K562 (cell line): ENCODE results near the gene ADRA2B. TPM values are rescaled to one million over a fixed set of nuclear protein-coding genes. Genes with fewer than 3 reads are reported as not detected.

Source experiments
- ATAC-seq: fragments of 200-7000 bp; cut with Tn5 transposase; 3 replicates; pipeline ENCODE4 v1.9.1; 2020; ENCODE audit warnings: moderate library complexity
- BruUV-seq: library from RNA; stranded (reverse); fragments of 400-500 nt; replicated peaks from 2 replicates; lab custom pipeline; 2021; lab: Mats Ljungman, UMichigan
- CTCF ChIA-PET: fragments of 300-600 bp; formaldehyde crosslinking; extraction: SDS; loops from one replicate; lab custom pipeline; 2021; ENCODE audit warnings: low intra/inter-chr PET ratio; lab: Yijun Ruan, JAX
- POLR2A ChIA-PET: fragments of 300-600, 350-650 bp; sonication (Branson Sonifier 250); formaldehyde crosslinking; extraction: SDS; loops from one replicate; lab custom pipeline; 2021; ENCODE audit warnings: antibody characterized with exemption, inconsistent platforms; lab: Yijun Ruan, JAX
- DNase-seq, 4 experiments: peaks; one replicate each; pipeline versions ENCODE4 v3.0.0 to v3.0.0-alpha.2; 2011 to 2018; ENCODE audit warnings: low spot score in 3 of 4, mixed read lengths in 3 of 4; ENCODE audit errors: extremely low read depth in 1 of 4
- FAIRE-seq: peaks from 2 replicates; lab custom pipeline; 2011; peaks lifted over from hg19 to GRCh38; lab: Jason Lieb, UNC
- H2AFZ ChIP-seq: 2 replicates; pipeline ENCODE4 v1.6.0; 2011; ENCODE audit warnings: low read depth, low read length, control low read depth, inconsistent platforms
- H3K27ac ChIP-seq: fragments of 200-600 bp; 3 replicates; pipeline ENCODE4 v1.8.0; 2011; ENCODE audit warnings: low read depth, mild to moderate bottlenecking, control low read depth, inconsistent platforms, low read length, moderate library complexity, mixed read lengths; ENCODE audit errors: extremely low read depth
- H3K27me3 ChIP-seq, 2 experiments: fragments of 300-600 bp in 1 of 2; 2 replicates in 1 of 2; 3 replicates in 1 of 2; pipeline versions ENCODE4 v1.6.0 to v1.8.0; 2011; ENCODE audit warnings: inconsistent platforms in 2 of 2, low read length in 2 of 2, mild to moderate bottlenecking in 1 of 2, mixed read lengths in 1 of 2, moderate library complexity in 1 of 2; ENCODE audit not compliant: control insufficient read depth in 2 of 2, insufficient read depth in 2 of 2
- H3K36me3 ChIP-seq: fragments of 300-600 bp; 3 replicates; pipeline ENCODE4 v1.8.0; 2011; ENCODE audit warnings: mild to moderate bottlenecking, low read length, inconsistent platforms; ENCODE audit not compliant: control insufficient read depth, insufficient read depth
- H3K4me1 ChIP-seq, 2 experiments: fragments of 200-600 bp in 1 of 2; replicated peaks in 1 of 2; 2 replicates in 1 of 2; 3 replicates in 1 of 2; pipeline versions ENCODE4 v1.5.1 to v1.8.0; 2011; ENCODE audit warnings: inconsistent platforms in 2 of 2, low read length in 2 of 2, mild to moderate bottlenecking in 1 of 2, mixed read lengths in 1 of 2, moderate library complexity in 1 of 2; ENCODE audit not compliant: control insufficient read depth in 2 of 2, insufficient read depth in 2 of 2
- H3K4me2 ChIP-seq: 2 replicates; pipeline ENCODE4 v1.6.1; 2011; ENCODE audit warnings: low read length, control low read depth, inconsistent platforms, mixed read lengths; ENCODE audit not compliant: insufficient read depth
- H3K4me3 ChIP-seq: fragments of 200-600 bp; sonication (generic), shearing (Covaris generic); 2 replicates; pipeline ENCODE4 v1.5.1; 2016; ENCODE audit warnings: control low read depth, inconsistent platforms
- H3K79me2 ChIP-seq: fragments of 200-600 bp; 3 replicates; pipeline ENCODE4 v1.8.0; 2011; ENCODE audit warnings: low read length, inconsistent platforms; ENCODE audit not compliant: control insufficient read depth, insufficient read depth
- H3K9ac ChIP-seq, 2 experiments: 2 replicates each; pipeline versions ENCODE4 v1.6.0 to v1.6.1; 2011; ENCODE audit warnings: low read depth in 2 of 2, low read length in 2 of 2, control low read depth in 1 of 2, inconsistent platforms in 1 of 2, mild to moderate bottlenecking in 1 of 2, mixed read lengths in 1 of 2; ENCODE audit not compliant: insufficient read depth in 1 of 2
- H3K9me1 ChIP-seq: one replicate; pipeline ENCODE4 v1.6.0; 2011; ENCODE audit warnings: inconsistent platforms, mild to moderate bottlenecking, low read length, moderate library complexity; ENCODE audit not compliant: control insufficient read depth, insufficient read depth
- H3K9me3 ChIP-seq: replicated peaks from 2 replicates; pipeline ENCODE4 v1.5.1; 2011; ENCODE audit warnings: low read depth, low read length, inconsistent platforms; ENCODE audit not compliant: control insufficient read depth, insufficient read depth
- H4K20me1 ChIP-seq: replicated peaks from 2 replicates; pipeline ENCODE4 v1.6.1; 2011; ENCODE audit warnings: low read length, inconsistent platforms, mixed read lengths; ENCODE audit not compliant: control insufficient read depth, insufficient read depth
- IRF9 ChIP-seq: fragments of 450-650 bp; IDR thresholded peaks from 2 replicates; pipeline ENCODE4 v1.6.1; 2016; ENCODE audit warnings: missing biosample characterization, missing genetic modification characterization
- NFIC ChIP-seq: fragments of 450-650 bp; IDR thresholded peaks from 2 replicates; pipeline ENCODE4 v1.6.1; 2017; ENCODE audit warnings: mild to moderate bottlenecking, inconsistent platforms
- NRF1 ChIP-seq, 2 experiments: fragments of 450-650 bp; IDR thresholded peaks in 1 of 2; conservative IDR thresholded peaks in 1 of 2; 2 replicates each; pipeline ENCODE4 v1.6.1; 2014; ENCODE audit warnings: mild to moderate bottlenecking in 2 of 2
- WGBS: fragments of 100-300 bp; shearing (Covaris generic); methylation state at CpG from one replicate; pipeline ENCODE4 v1.1.6; 2016; ENCODE audit warnings: low coverage, mixed read lengths; ENCODE audit not compliant: insufficient coverage; ENCODE audit errors: missing lambda C conversion rate; 5-methylcytosine and 5-hydroxymethylcytosine counted together
- in situ Hi-C: fragments of 300-500 bp; cut with MboI; formaldehyde crosslinking; loops from 4 replicates; pipeline ENCODE4 v1.15.0; 2018; ENCODE audit warnings: inconsistent platforms, mixed read lengths
- intact Hi-C: fragments of 100-400 bp; cut with micrococcal nuclease; formaldehyde crosslinking; loops from 2 replicates; pipeline ENCODE4 v1.14.2; 2022
- polyA plus RNA-seq, 8 experiments: library from polyadenylated mRNA; depleted of rRNA in 4 of 8; stranded (reverse) in 5 of 8; unstranded in 3 of 8; fragments of >200 nt; fragmentation: Nextera tagmentation in 2 of 8; fragmentation: Illumina TruSeq in 1 of 8; extraction: Ambion mirVana in 2 of 8; extraction: Trizol in 1 of 8; gene quantifications; 2 replicates each; pipeline versions ENCODE4 v1.2.1 to v1.2.3, GENCODE V29; 2011 to 2014; ENCODE audit warnings: inconsistent platforms in 1 of 8, missing spikeins in 1 of 8
- total RNA-seq, 7 experiments: library from RNA; depleted of rRNA in 6 of 7; stranded (reverse); fragments of >200 nt in 6 of 7; fragmentation: Illumina TruSeq in 2 of 7; extraction: Trizol in 2 of 7; gene quantifications; 2 replicates each; pipeline versions ENCODE4 v1.2.1 to v1.2.3, GENCODE V29; 2011 to 2021; ENCODE audit warnings: low replicate concordance in 1 of 7

ADRA2B gene
- total and polyA plus RNA-seq, 9 of the 15 experiments (the other 6 are each of a cell fraction or from before 2014, with no cell fraction given) = not detected

- Histone ChIP-seq H3K4me2 (no peak overlapping the region), H3K4me3 (no peak overlapping the region), H3K9ac (no peak overlapping the region), H3K9me1 (no peaks in the 10 kb centered on the region), H3K27me3 (peaks cover 31 to 79% of the 10 kb centered on the region in 2 experiments; a peak in 4 of 5 replicates), H2AFZ (no peak overlapping the region)
- ATAC-seq = no peak
- intact Hi-C loops = no loop called here
- POLR2A ChIA-PET = no interaction called here
- no peak for DNase-seq
- 0% methylated on average over 14 of the region's 14 CpGs for WGBS
- CTCF ChIA-PET = no interaction called here
- TF ChIP-seq IRF9 = no peak
- no peak for TF ChIP-seq NFIC
- TF ChIP-seq NRF1 (conservative IDR thresholded peaks at IDR 0.05 in 1 of 2, IDR thresholded peaks at IDR 0.05 in 1 of 2) = 0 out of 4 replicates have a peak, but pooled peaks of 1 of the 2 experiments have one; percentile 17
- TF ChIP-seq, all 486 proteins: peak for 1
- in situ Hi-C loops = no loop called here
- Histone ChIP-seq H4K20me1 (peaks cover 7% of the 10 kb centered on the region; the same call in 1 of the 2 replicates), H3K27ac (no peak overlapping the region), H3K4me1 (peaks cover 0 to 2% of the 10 kb centered on the region in 2 experiments; a peak in 2 of 5 replicates), H3K9me3 (no peaks in the 10 kb centered on the region), H3K36me3 (no peaks in the 10 kb centered on the region), H3K79me2 (no peaks in the 10 kb centered on the region)
- no TSS peak for BruUV-seq
- no peak for FAIRE-seq
Measured at GRCh38 chr2:96124406-96125265, 8.3 kb upstream of the ADRA2B start.
